H1 (cell line): ENCODE data around the gene PPME1. TPM values are rescaled to one million over a fixed set of nuclear protein-coding genes. Genes with fewer than 3 reads are reported as not detected.

ENCODE experiments used
- SUZ12 ChIP-seq: fragments of 200-600 bp; sonication (generic); IDR thresholded peaks from 2 replicates; pipeline ENCODE4 v1.6.1; 2012; ENCODE audit warnings: mild to moderate bottlenecking, inconsistent platforms, low read length, moderate library complexity, mixed read lengths
- polyA plus RNA-seq, 7 experiments: library from polyadenylated mRNA; depleted of rRNA in 3 of 7; stranded (reverse) in 5 of 7; unstranded in 2 of 7; fragments of >200 nt in 5 of 7; fragments of 200-250 nt in 2 of 7; gene quantifications; 1 replicate in 5 of 7; 2 replicates in 1 of 7; 4 replicates in 1 of 7; pipeline versions ENCODE4 v1.2.1 to v1.2.3, GENCODE V29; 2011 to 2013; ENCODE audit warnings: missing spikeins in 2 of 7, mixed read lengths in 2 of 7
- total RNA-seq: library from RNA; stranded (reverse); fragmentation: NEBNext Ultra II Directional; extraction: Animal tissue kit (Norgen Biotek cat#: 25700); gene quantifications from 2 replicates; pipeline ENCODE4 v1.2.1, GENCODE V29; 2021
- TF ChIP-seq, protein P1 (sequence below): fragments of 300-600 bp; sonication (generic); IDR thresholded peaks from 2 replicates; pipeline ENCODE4 v1.7.1; 2012; ENCODE audit warnings: low read length, moderate library complexity, mild to moderate bottlenecking, inconsistent platforms; ENCODE audit not compliant: insufficient replicate concordance
- TF ChIP-seq, protein P2 (sequence below), 3 experiments: IDR thresholded peaks; 1 replicate in 2 of 3; 2 replicates in 1 of 3; pipeline versions ENCODE4 v1.5.1 to v1.6.1; 2011; ENCODE audit warnings: low read length in 3 of 3, mild to moderate bottlenecking in 3 of 3, inconsistent platforms in 2 of 3, low read depth in 1 of 3, moderate library complexity in 1 of 3; ENCODE audit not compliant: insufficient read depth in 1 of 3; ENCODE audit errors: control extremely low read depth in 1 of 3

The PPME1 gene
- total and polyA plus RNA-seq, 2 of the 8 experiments (the other 6 are each of a cell fraction or from before 2014, with no cell fraction given): 55.1 to 64.5 TPM

GRCh38 chr11:74249496-74249895 lies 78.4 kb downstream of the PPME1 start (continued):
- TF ChIP-seq, protein P1, sequence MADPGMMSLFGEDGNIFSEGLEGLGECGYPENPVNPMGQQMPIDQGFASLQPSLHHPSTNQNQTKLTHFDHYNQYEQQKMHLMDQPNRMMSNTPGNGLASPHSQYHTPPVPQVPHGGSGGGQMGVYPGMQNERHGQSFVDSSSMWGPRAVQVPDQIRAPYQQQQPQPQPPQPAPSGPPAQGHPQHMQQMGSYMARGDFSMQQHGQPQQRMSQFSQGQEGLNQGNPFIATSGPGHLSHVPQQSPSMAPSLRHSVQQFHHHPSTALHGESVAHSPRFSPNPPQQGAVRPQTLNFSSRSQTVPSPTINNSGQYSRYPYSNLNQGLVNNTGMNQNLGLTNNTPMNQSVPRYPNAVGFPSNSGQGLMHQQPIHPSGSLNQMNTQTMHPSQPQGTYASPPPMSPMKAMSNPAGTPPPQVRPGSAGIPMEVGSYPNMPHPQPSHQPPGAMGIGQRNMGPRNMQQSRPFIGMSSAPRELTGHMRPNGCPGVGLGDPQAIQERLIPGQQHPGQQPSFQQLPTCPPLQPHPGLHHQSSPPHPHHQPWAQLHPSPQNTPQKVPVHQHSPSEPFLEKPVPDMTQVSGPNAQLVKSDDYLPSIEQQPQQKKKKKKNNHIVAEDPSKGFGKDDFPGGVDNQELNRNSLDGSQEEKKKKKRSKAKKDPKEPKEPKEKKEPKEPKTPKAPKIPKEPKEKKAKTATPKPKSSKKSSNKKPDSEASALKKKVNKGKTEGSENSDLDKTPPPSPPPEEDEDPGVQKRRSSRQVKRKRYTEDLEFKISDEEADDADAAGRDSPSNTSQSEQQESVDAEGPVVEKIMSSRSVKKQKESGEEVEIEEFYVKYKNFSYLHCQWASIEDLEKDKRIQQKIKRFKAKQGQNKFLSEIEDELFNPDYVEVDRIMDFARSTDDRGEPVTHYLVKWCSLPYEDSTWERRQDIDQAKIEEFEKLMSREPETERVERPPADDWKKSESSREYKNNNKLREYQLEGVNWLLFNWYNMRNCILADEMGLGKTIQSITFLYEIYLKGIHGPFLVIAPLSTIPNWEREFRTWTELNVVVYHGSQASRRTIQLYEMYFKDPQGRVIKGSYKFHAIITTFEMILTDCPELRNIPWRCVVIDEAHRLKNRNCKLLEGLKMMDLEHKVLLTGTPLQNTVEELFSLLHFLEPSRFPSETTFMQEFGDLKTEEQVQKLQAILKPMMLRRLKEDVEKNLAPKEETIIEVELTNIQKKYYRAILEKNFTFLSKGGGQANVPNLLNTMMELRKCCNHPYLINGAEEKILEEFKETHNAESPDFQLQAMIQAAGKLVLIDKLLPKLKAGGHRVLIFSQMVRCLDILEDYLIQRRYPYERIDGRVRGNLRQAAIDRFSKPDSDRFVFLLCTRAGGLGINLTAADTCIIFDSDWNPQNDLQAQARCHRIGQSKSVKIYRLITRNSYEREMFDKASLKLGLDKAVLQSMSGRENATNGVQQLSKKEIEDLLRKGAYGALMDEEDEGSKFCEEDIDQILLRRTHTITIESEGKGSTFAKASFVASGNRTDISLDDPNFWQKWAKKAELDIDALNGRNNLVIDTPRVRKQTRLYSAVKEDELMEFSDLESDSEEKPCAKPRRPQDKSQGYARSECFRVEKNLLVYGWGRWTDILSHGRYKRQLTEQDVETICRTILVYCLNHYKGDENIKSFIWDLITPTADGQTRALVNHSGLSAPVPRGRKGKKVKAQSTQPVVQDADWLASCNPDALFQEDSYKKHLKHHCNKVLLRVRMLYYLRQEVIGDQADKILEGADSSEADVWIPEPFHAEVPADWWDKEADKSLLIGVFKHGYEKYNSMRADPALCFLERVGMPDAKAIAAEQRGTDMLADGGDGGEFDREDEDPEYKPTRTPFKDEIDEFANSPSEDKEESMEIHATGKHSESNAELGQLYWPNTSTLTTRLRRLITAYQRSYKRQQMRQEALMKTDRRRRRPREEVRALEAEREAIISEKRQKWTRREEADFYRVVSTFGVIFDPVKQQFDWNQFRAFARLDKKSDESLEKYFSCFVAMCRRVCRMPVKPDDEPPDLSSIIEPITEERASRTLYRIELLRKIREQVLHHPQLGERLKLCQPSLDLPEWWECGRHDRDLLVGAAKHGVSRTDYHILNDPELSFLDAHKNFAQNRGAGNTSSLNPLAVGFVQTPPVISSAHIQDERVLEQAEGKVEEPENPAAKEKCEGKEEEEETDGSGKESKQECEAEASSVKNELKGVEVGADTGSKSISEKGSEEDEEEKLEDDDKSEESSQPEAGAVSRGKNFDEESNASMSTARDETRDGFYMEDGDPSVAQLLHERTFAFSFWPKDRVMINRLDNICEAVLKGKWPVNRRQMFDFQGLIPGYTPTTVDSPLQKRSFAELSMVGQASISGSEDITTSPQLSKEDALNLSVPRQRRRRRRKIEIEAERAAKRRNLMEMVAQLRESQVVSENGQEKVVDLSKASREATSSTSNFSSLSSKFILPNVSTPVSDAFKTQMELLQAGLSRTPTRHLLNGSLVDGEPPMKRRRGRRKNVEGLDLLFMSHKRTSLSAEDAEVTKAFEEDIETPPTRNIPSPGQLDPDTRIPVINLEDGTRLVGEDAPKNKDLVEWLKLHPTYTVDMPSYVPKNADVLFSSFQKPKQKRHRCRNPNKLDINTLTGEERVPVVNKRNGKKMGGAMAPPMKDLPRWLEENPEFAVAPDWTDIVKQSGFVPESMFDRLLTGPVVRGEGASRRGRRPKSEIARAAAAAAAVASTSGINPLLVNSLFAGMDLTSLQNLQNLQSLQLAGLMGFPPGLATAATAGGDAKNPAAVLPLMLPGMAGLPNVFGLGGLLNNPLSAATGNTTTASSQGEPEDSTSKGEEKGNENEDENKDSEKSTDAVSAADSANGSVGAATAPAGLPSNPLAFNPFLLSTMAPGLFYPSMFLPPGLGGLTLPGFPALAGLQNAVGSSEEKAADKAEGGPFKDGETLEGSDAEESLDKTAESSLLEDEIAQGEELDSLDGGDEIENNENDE: no peak
- TF ChIP-seq, protein P2, sequence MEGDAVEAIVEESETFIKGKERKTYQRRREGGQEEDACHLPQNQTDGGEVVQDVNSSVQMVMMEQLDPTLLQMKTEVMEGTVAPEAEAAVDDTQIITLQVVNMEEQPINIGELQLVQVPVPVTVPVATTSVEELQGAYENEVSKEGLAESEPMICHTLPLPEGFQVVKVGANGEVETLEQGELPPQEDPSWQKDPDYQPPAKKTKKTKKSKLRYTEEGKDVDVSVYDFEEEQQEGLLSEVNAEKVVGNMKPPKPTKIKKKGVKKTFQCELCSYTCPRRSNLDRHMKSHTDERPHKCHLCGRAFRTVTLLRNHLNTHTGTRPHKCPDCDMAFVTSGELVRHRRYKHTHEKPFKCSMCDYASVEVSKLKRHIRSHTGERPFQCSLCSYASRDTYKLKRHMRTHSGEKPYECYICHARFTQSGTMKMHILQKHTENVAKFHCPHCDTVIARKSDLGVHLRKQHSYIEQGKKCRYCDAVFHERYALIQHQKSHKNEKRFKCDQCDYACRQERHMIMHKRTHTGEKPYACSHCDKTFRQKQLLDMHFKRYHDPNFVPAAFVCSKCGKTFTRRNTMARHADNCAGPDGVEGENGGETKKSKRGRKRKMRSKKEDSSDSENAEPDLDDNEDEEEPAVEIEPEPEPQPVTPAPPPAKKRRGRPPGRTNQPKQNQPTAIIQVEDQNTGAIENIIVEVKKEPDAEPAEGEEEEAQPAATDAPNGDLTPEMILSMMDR (IDR thresholded peaks at IDR 0.05; ENCODE audit: control extremely low read depth in 1 of 3, insufficient read depth in 1 of 3, low read depth in 1 of 3, low read length in 3 of 3): no peak
- TF ChIP-seq SUZ12: no peak
